Stromal cell of bone marrow (primary cell): Measurements from ENCODE around the gene FHAD1.

Experiments used
- DNase-seq: peaks from one replicate; pipeline ENCODE4 v3.0.0-alpha.2; 2012; ENCODE audit warnings: low read depth

FHAD1 gene

GRCh38 chr1:15400627-15401026 lies 153.6 kb downstream of the FHAD1 start:
- no peak for DNase-seq

DNA sequence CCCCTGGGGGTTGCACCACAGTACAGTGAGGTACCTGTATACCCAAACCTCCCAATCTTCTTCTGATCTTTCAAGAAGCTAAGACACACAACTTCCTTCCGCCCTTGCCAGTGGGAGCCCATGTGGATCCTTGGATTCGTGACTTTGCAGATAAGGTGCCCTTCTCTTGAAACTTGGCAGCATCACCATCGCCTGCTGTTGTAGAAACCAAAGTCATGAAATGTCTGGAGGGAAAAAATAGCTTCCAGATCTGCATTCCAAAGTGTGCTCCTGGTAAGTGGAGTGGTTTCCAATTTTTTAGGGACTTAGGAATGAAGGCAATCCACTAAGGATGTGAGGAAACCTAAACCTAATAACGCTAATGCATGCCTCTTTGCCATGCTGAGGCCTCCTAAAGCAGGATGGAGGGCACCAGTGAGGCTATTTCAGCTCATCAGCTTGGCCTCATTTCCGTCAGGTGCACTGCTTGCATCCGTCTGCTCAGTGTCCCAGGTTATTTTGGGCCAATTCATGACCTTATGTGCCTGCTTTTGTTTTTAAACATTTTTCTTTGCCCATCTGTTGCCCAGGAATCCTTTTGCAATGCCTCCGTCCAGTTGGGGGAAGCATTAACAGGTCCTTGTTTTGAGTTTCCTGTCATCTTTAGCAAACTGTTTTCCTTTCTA lies 154.5 kb downstream of the FHAD1 start:
- no peak for DNase-seq

GRCh38 chr1:15402809-15403450 lies 155.9 kb downstream of the FHAD1 start:
- no peak for DNase-seq

DNA sequence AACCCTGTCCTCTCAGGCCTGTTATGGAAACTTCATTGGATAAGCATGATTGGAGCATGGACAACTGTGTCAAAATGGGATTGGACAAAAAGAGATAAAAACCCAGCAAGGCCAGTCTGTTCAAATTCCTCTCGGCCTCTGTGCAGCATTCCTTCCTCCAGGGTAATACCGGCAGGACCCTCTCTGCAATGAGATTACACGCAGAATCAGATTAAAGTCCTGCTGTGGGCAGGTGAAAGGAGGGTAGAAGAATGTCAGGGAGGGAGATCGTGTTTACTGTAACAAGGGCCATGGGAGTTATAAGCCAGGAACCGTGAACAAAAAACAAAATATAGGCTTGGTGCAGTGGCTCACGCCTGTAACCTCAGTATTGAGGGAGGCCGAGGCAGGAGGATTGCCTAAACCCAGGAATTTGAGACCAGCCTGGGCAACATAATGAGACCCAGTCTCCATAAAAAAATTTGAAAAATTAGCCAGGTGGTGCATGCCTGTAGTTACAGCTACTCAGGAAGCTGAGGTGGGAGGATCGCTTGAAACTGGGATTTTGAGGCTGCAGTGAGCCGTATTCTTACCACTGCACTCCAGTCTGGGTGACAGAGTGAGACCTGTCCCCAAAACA lies 157.0 kb downstream of the FHAD1 start:
- no peak for DNase-seq

DNA sequence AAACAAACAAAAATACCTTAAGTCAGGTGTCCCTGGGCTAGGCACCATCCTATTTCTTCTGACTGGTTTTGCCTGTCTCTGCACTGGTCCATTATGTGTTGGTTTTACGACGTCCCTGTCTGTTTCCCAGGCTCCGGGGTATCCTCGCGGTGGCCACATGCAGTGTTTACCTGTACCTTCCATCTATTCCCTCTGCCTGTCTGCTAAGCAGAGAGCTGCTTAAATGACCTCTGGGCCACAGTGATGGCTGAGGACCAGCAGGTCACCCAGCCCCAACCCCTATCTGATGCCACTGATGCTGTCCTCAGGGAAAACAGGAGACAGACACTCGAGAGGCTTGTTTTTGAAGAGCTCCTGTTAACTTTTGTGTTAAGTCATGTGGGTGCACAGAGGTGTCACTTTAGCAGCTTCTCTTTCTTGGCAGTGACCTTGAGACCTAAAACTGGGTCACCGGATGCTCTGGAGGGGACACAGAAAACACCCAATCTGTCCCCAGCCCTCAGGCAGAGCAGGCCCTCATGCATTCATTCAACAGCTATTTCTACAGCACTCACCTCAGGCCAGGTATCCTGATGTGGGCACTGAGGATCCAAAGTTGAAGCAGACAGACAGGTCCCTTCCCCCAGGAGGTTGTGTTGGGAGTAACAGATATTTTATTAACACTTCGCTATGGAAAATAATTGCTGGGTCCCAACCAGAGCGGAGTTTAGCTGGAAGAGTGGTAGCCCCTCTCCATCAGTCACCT lies 158.3 kb downstream of the FHAD1 start:
- no peak for DNase-seq

DNA sequence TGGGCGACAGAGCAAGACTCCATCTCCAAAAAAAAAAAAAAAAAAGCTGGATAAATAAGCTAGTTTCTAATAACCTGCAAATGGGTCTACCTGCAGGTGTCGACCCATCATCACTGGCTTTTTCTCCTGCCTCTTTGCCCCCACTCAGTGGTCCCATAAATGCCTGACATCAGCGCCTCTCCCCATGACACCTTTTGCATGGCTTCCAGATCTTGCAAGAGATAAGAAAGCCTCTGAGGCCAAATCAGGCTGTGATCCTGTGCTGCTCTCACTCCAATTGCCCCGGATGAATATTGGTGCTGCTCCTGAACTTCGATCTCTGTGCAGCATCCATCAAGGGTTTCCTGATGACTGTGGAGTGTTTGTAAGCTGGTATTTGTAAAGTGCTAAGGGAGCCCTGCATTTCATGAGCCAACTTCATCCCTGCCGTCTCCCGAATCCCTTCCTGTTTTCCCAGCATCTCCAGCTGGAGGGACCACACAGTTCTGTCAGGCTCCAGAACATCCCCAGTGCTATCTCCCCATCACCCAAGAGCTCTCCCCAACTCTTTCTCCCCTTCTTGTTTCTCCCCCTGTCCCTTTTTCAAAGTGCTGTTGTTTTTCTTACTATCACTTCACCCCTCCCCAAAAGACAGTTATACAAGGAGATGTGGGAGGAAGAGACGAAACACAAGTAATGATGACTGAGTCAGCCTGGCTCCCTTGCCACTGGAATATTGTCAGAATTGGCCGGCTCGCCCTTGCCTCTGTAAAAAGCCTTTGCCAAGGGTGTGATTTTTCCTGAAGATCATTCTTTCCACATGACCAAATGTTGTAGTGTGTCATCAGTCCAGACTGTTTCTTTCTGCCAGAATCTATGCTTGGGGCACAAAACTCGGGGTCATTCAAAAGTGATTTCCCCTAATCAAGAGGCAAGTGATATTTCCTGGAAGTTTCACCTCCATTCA lies 159.9 kb downstream of the FHAD1 start:
- peak; percentile 95 for DNase-seq

DNA sequence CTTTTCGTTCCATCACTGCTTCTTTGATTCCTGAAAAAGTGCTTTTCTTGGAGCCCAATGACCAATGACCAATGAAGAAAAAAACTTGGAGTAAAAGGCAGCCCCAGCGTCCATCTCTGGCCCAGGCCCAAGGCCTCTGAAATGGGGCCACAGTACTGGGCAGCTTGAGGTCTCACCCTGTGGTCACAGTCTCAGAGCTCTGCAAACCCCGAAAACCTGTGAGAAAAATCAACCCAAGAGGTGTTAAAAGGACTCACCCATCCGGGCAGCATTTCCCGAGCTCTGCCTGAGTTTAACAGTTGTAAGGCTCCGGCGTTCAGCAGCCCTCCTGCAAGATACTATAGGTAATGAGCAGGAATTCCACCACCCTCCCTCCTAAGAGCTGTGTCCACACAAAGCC lies 160.6 kb downstream of the FHAD1 start:
- DNase-seq: no peak

- DNase-seq: no peak
Measured at GRCh38 chr1:15408890-15409387, 161.9 kb downstream of the FHAD1 start.

GRCh38 chr1:15409388-15410222 lies 162.6 kb downstream of the FHAD1 start, which contains the start of gene EFHD2:
TSS of gene EFHD2 (plus strand) at chr1:15409888. CDS start at chr1:15409972, 84 bp downstream.
- DNase-seq: peak; percentile 67

GRCh38 chr1:15410223-15410883 lies 163.3 kb downstream of the FHAD1 start:
- DNase-seq: no peak

DNA sequence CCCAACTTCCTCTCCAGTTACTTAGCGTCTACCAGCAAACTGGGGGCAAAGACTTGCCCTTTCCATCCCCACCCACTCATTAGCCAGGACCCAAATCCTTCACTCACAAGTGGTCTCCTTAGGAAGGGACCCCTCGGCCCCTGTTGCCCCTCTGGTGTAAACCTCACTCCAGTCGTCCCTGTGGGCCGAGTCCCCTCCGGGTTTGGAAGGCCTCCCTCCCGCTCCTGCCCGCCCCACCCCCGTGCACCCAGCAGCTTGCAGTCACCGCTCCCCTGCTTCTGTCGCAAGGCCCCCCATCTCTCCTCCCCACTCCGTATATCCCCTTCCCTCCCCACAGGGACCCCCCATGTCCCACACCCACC lies 163.8 kb downstream of the FHAD1 start:
- DNase-seq: no peak

DNA sequence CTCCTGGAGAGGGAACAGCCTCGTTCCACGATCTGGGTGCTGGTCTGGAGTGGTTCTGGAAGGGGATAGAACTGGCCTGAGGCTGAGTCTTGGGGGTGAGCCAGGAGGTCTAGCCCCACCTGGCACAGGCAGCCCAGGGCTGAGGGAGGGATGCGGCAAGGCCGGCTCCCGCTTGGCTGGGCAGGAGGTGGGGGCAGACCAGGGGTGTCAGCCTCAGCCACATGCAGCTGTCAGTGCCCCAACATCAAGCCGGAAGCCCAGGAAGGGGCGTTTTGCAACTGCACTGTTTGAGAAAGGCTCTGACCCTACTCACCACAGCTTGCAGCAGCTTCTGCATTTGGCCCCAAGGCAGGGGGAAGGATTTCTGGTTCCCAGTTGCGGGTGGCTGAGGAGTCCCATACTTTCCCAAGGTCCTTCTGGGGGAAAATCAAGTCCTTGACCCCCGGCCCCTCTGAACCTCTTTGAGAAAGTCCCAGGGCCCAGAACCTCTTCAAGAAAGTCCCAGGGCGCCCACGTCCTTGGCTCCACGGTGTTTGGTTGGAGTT lies 164.6 kb downstream of the FHAD1 start:
- no peak for DNase-seq

DNA sequence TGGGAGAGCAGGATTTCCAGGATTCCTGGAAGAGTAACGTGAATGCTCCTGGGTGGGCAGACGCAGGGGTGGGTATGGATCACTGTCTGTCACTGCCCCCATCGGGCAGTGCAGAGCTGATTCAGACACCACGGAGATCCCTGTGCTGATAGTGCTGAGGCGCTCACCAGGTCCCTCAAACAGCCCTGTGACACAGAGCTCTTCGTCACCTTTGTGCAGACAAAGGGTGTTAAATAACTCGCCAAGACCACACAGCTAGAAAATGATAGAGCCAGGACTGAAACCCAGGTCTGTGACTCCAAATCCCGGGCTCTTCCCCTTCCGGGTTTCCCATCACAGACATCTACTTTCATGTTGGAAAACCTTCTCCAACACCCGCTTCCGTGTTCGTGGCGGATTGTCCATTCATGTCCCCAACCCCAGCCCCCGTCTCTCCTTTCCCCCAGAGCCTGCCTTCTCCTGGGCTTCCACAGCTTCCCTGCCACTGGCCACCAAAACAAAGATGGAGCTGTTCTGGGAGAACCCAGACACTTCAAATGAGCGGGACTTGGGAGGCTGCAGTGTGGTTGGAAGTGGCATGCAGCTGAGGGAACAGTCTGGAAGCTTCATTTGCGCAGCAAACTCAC lies 165.3 kb downstream of the FHAD1 start:
- no peak for DNase-seq

DNA sequence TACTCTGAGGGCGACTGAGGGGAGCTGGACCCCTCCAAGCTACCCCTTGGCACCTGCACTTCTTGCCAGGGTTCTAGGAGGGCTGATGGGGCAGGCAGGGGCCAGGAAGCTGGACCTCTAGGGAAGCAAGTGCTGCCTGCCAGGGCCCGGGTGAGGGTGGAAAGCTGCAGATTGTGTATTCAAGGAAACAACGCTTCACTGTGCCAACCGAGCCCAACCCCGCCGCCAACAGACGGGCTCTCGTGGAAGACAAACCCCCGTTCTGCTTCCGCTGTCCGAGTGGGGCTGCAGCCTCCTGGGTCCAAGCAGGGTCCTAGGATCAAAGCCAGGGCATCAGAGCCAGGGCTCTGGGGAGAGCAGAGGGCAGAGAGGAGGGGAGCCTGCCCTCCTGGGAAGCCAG lies 165.8 kb downstream of the FHAD1 start:
- DNase-seq: no peak

DNA sequence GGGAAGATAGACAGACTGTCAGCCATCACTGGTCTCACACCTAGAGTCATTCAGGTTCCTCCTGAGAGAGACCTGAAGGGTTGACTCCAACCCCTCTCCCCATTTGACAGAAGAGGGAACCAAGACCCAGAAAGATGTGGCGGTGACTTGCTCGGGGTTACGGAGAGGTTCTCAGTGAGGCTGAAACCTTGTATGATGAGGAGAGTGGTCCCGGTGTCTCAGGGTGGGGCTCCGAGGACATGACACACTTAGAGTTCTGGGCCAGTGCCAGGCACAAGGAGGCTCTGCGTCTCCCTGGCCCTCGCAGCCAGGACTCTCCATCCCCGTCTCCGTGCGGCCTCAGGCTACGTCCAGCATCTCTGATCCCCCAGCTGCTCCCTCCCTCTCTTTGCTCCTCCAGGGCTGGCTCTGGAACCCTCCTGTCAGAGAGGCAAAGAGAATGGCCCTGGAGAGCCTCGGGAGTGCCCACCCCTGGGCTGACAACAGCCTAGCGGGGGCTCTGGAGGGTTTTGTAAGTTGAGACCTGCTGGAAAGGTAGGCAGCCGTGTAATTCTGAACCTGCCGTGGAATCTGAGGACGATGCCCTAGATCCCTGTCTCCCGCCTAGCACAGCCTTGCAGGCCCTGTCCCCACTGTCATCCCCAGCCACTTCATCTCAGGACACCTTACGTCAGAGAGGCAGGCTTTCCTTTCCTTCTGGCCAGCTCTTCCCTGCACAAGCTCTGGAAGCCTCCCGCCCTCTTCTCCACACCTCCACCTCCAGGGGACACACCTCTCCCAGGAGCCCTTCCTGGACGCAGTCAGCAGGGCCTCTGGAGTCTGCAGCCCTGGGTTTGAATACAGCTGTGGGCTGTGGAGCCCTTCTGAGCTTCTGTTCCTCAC lies 166.8 kb downstream of the FHAD1 start:
- no peak for DNase-seq

GRCh38 chr1:15414445-15414983 lies 167.5 kb downstream of the FHAD1 start:
- no peak for DNase-seq

DNA sequence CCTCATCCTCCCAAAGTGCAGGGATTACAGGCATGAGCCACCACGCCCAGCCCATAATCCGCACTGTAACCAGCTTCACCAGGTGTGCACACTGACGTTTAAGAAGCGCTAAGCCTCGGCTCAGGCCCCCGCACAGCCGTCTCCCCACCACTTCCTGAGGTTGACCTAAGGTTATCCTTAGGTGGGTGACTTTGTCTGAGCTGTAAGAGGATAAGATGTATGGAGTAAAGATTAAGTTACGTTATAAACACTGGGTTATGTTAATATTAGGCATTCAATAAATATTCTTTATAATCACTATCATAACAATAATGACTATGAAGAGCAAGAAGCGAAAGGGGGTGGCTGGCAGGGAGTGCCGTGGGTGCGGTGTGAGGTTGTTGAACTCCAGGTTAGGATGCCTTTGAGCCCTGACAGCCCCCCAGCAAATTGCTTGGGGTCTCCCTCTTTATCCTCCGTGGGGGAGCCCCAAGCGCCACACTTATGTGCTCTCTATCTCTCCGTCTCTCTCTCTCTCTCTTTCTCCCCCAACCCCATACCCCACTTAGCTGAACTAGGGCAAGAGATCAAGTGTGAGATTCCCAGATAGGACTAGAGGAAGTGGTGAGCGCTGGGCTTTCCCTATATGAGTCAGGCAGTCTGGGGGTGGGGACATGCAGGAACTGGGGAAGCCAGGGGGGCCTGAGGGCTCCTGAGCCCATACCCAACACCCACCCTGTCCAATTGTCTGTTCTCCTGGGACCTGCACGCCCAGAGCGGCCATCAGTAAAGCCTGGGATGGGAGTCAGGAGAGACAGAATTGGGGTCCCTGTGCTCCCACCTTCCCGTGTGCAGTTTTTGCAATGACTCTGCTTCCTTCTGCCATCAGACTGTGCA lies 170.3 kb downstream of the FHAD1 start:
- no peak for DNase-seq
